HepG2 (cell line): Measurements from ENCODE around the gene UBB. TPM values are rescaled to one million over a fixed set of nuclear protein-coding genes. Genes with fewer than 3 reads are reported as not detected.

Source experiments
- ATF7-NPFF ChIP-seq: sonication (generic); formaldehyde crosslinking; IDR thresholded peaks from 2 replicates; pipeline ENCODE4 v1.8.1; 2023; ENCODE audit warnings: mild to moderate bottlenecking, low read depth, missing genetic modification reagents, moderate library complexity
- KDM6A ChIP-seq: IDR thresholded peaks from 2 replicates; pipeline ENCODE4 v1.6.1; 2016; ENCODE audit warnings: low read depth
- LBX2 ChIP-seq: sonication (generic); formaldehyde crosslinking; IDR thresholded peaks from 2 replicates; pipeline ENCODE4 v1.5.0; 2020; ENCODE audit warnings: missing genetic modification reagents, mild to moderate bottlenecking, borderline replicate concordance
- MLX ChIP-seq: IDR thresholded peaks from 2 replicates; pipeline ENCODE4 v1.6.1; 2016
- NCOA2 ChIP-seq: sonication (generic); formaldehyde crosslinking; IDR thresholded peaks from 2 replicates; pipeline ENCODE4 v1.8.0; 2022; ENCODE audit warnings: inconsistent platforms
- NFAT5 ChIP-seq: sonication (generic); formaldehyde crosslinking; IDR thresholded peaks from 2 replicates; pipeline ENCODE4 v1.4.0; 2020; ENCODE audit warnings: missing genetic modification reagents
- NFE2 ChIP-seq: sonication (generic); formaldehyde crosslinking; IDR thresholded peaks from 2 replicates; pipeline ENCODE4 v1.4.0; 2020; ENCODE audit warnings: missing genetic modification reagents
- NKX3-1 ChIP-seq: sonication (generic); formaldehyde crosslinking; IDR thresholded peaks from 2 replicates; pipeline ENCODE4 v1.5.0; 2020; ENCODE audit warnings: missing genetic modification reagents
- RCOR2 ChIP-seq: IDR thresholded peaks from 2 replicates; pipeline ENCODE4 v1.6.1; 2016; ENCODE audit warnings: missing biosample characterization, missing genetic modification reagents
- RNF2 ChIP-seq: fragments of 450-650 bp; conservative IDR thresholded peaks from 2 replicates; pipeline ENCODE4 v1.6.1; 2016; ENCODE audit warnings: low read depth
- SKI ChIP-seq: fragments of 450-650 bp; IDR thresholded peaks from one replicate; pipeline ENCODE4 v1.6.1; 2018; ENCODE audit warnings: mild to moderate bottlenecking; ENCODE audit not compliant: partially characterized antibody
- YEATS4 ChIP-seq: sonication (generic); formaldehyde crosslinking; IDR thresholded peaks from 2 replicates; pipeline ENCODE4 v1.4.0; 2020; ENCODE audit warnings: missing genetic modification reagents, borderline replicate concordance
- ZNF160 ChIP-seq: sonication (generic); formaldehyde crosslinking; IDR thresholded peaks from 2 replicates; pipeline ENCODE4 v1.8.0; 2022; ENCODE audit warnings: mild to moderate bottlenecking, inconsistent platforms, missing genetic modification reagents
- ZNF296 ChIP-seq: sonication (generic); formaldehyde crosslinking; conservative IDR thresholded peaks from 2 replicates; pipeline ENCODE4 v1.5.0; 2020; ENCODE audit warnings: mild to moderate bottlenecking, missing genetic modification reagents
- ZNF34 ChIP-seq: sonication (generic); formaldehyde crosslinking; IDR thresholded peaks from 2 replicates; pipeline ENCODE4 v1.4.0; 2020; ENCODE audit warnings: mild to moderate bottlenecking, missing genetic modification reagents, borderline replicate concordance
- ZNF530 ChIP-seq: sonication (generic); formaldehyde crosslinking; IDR thresholded peaks from 2 replicates; pipeline ENCODE4 v1.5.0; 2020; ENCODE audit warnings: low read depth, mild to moderate bottlenecking, missing genetic modification reagents
- ZNF572 ChIP-seq: sonication (generic); formaldehyde crosslinking; IDR thresholded peaks from 2 replicates; pipeline ENCODE4 v1.5.1; 2020; ENCODE audit warnings: mild to moderate bottlenecking, missing genetic modification reagents
- ZNF577 ChIP-seq: sonication (generic); formaldehyde crosslinking; IDR thresholded peaks from 2 replicates; pipeline ENCODE4 v1.4.0; 2020; ENCODE audit warnings: mild to moderate bottlenecking, low read depth, missing genetic modification reagents, borderline replicate concordance
- polyA plus RNA-seq, 8 experiments: library from polyadenylated mRNA; depleted of rRNA in 3 of 8; stranded (reverse) in 7 of 8; unstranded in 1 of 8; fragments of >200 nt; fragmentation: Illumina TruSeq in 4 of 8; extraction: Trizol in 4 of 8; gene quantifications; 2 replicates each; pipeline versions ENCODE4 v1.2.1 to v1.2.3, GENCODE V29; 2011 to 2016; ENCODE audit warnings: low read depth in 4 of 8, missing spikeins in 1 of 8, mixed read lengths in 1 of 8; ENCODE audit not compliant: insufficient read depth in 1 of 8
- total RNA-seq, 5 experiments: library from RNA; depleted of rRNA; stranded (reverse); fragments of >200 nt; fragmentation: Illumina TruSeq; extraction: Trizol; gene quantifications; 2 replicates each; pipeline ENCODE4 v1.2.3, GENCODE V29; 2016; ENCODE audit warnings: low read depth in 1 of 5
- TF ChIP-seq, protein P1 (sequence below): IDR thresholded peaks from 2 replicates; pipeline ENCODE4 v1.6.1; 2012; ENCODE audit warnings: low read depth, low read length, improper control_type of control experiment
- TF ChIP-seq, protein P2 (sequence below): sonication (generic); formaldehyde crosslinking; IDR thresholded peaks from 2 replicates; pipeline ENCODE4 v1.4.0; 2020; ENCODE audit warnings: missing genetic modification reagents, borderline replicate concordance

The UBB gene
- total and polyA plus RNA-seq, 2 of the 13 experiments (the other 11 are each of a cell fraction or from before 2014, with no cell fraction given), result 1,130 to 2,066 TPM

DNA sequence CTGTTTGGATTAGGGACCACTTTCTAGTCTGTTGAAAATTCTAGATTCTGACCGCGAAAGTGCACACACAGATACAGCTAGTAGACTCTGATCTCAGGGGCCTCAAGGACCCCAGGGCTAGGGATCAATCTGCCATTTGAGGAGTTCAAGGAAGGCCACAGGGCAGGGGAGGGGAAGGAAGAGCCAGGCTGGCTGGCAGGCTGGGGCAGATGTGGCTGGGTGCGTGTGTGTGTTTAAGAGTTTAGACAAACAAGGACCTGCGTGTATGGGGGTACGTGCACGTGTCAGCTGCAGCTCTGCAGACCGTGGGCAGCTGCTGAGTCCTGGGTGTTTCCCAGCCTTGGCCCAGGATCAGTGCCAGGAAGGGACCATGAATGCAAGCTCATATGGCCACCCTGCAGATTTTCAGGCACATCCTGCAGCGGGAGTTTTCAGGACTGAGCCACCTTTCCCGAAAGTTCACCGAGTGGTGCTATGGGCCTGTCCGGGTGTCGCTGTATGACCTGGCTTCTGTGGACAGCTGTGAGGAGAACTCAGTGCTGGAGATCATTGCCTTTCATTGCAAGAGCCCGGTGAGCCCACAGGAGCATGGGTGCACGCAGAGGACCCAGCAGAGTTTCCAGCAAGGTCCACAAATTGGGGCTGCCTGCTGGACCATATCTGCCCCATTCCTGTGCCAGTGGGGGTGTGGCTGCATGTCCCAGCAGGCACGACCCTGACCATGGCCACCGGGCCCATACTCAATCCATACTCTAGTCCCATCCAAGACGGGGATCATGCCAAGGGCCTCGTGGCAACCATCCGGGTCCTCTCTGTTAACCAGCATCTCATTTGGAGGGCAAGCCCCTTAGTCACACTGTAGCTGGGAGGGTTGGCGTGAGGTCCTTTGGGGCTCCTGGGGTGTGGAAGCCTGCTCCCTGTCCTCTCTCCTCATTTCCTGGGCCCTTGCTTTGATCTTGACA lies 45.1 kb downstream of the UBB start (continued):
- TF ChIP-seq NFAT5 (CRISPR knock-in tag) (no peak), RNF2 (no peak), SKI (peak; percentile 30), ZNF530 (CRISPR knock-in tag) (no peak), ZNF160 (CRISPR knock-in tag) (no peak), NFE2 (CRISPR knock-in tag) (no peak), YEATS4 (CRISPR knock-in tag) (peak; percentile 69; the same call in 1 of the 2 replicates), ZNF577 (CRISPR knock-in tag) (no peak), NCOA2 (peak; percentile 63), ZNF34 (CRISPR knock-in tag) (no peak), ZNF296 (CRISPR knock-in tag) (0 out of 2 replicates have a peak, but pooled peaks have one; percentile 21), ATF7-NPFF (no peak), MLX (peak; percentile 60; the same call in 1 of the 2 replicates), NKX3-1 (CRISPR knock-in tag) (0 out of 2 replicates have a peak, but pooled peaks have one; percentile 61), RCOR2 (peak; percentile 15; the same call in 1 of the 2 replicates), LBX2 (CRISPR knock-in tag) (no peak; the same call in 1 of the 2 replicates), KDM6A (CRISPR knock-in tag) (peak; percentile 79), ZNF572 (CRISPR knock-in tag) (no peak)
- TF ChIP-seq, protein P1, sequence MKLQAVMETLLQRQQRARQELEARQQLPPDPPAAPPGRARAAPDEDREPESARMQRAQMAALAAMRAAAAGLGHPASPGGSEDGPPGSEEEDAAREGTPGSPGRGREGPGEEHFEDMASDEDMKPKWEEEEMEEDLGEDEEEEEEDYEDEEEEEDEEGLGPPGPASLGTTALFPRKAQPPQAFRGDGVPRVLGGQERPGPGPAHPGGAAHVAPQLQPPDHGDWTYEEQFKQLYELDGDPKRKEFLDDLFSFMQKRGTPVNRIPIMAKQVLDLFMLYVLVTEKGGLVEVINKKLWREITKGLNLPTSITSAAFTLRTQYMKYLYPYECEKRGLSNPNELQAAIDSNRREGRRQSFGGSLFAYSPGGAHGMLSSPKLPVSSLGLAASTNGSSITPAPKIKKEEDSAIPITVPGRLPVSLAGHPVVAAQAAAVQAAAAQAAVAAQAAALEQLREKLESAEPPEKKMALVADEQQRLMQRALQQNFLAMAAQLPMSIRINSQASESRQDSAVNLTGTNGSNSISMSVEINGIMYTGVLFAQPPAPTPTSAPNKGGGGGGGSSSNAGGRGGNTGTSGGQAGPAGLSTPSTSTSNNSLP, result no peak
- TF ChIP-seq, protein P2, sequence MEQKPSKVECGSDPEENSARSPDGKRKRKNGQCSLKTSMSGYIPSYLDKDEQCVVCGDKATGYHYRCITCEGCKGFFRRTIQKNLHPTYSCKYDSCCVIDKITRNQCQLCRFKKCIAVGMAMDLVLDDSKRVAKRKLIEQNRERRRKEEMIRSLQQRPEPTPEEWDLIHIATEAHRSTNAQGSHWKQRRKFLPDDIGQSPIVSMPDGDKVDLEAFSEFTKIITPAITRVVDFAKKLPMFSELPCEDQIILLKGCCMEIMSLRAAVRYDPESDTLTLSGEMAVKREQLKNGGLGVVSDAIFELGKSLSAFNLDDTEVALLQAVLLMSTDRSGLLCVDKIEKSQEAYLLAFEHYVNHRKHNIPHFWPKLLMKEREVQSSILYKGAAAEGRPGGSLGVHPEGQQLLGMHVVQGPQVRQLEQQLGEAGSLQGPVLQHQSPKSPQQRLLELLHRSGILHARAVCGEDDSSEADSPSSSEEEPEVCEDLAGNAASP (CRISPR knock-in tag), result peak; percentile 90; the same call in 1 of the 2 replicates
